Endothelial cell of umbilical vein (primary cell): ENCODE results near the gene FUBP3. TPM values are rescaled to one million over a fixed set of nuclear protein-coding genes. Genes with fewer than 3 reads are reported as not detected.

Source experiments
- BruUV-seq: library from RNA; stranded (reverse); fragments of 400-500 nt; replicated peaks from 2 replicates; lab custom pipeline; 2021; lab: Mats Ljungman, UMichigan
- CTCF ChIA-PET: fragments of 300-600, 350-600 bp; sonication (Branson Sonifier 250); formaldehyde crosslinking; loops from one replicate; lab custom pipeline; 2021; ENCODE audit warnings: antibody characterized with exemption, inconsistent platforms; lab: Charles Lee
- POLR2A ChIA-PET: fragments of 300-600, 350-600 bp; sonication (Branson Sonifier 250); formaldehyde crosslinking; loops from one replicate; lab custom pipeline; 2021; ENCODE audit warnings: antibody characterized with exemption, inconsistent platforms; lab: Charles Lee
- DNase-seq: peaks from one replicate; pipeline ENCODE4 v3.0.0-alpha.2; 2011; ENCODE audit warnings: low read depth, low spot score
- FAIRE-seq: peaks from 2 replicates; lab custom pipeline; 2011; peaks lifted over from hg19 to GRCh38; lab: Jason Lieb, UNC
- H2AFZ ChIP-seq: 2 replicates; pipeline ENCODE4 v1.6.0; 2012; ENCODE audit warnings: low read depth, low read length, control low read depth, inconsistent platforms
- H3K27ac ChIP-seq: 2 replicates; pipeline ENCODE4 v1.5.1; 2011; ENCODE audit warnings: low read depth, mild to moderate bottlenecking, control low read depth, low read length, moderate library complexity; ENCODE audit not compliant: insufficient read depth
- H3K27me3 ChIP-seq, 2 experiments: 2 replicates each; pipeline versions ENCODE4 v1.6.0 to v1.6.1; 2011; ENCODE audit warnings: low read length in 2 of 2, mixed read lengths in 1 of 2; ENCODE audit not compliant: control insufficient read depth in 2 of 2, insufficient read depth in 2 of 2
- H3K36me3 ChIP-seq, 2 experiments: 2 replicates in 1 of 2; 3 replicates in 1 of 2; pipeline ENCODE4 v1.5.1; 2011; ENCODE audit warnings: low read length in 2 of 2, mild to moderate bottlenecking in 1 of 2, moderate library complexity in 1 of 2; ENCODE audit not compliant: control insufficient read depth in 2 of 2, insufficient read depth in 2 of 2; ENCODE audit errors: extremely low read depth in 1 of 2
- H3K4me1 ChIP-seq: 3 replicates; pipeline ENCODE4 v1.5.1; 2011; ENCODE audit warnings: mild to moderate bottlenecking, low read length; ENCODE audit not compliant: control insufficient read depth, insufficient read depth; ENCODE audit errors: extremely low read depth
- H3K4me2 ChIP-seq: 2 replicates; pipeline ENCODE4 v1.6.1; 2011; ENCODE audit warnings: low read length, control low read depth, mixed read lengths; ENCODE audit not compliant: insufficient read depth
- H3K4me3 ChIP-seq, 3 experiments: fragments of 200-600 bp in 1 of 3; sonication (generic), shearing (Covaris generic) in 1 of 3; replicated peaks in 1 of 3; 2 replicates each; pipeline ENCODE4 v1.5.1; 2011 to 2016; ENCODE audit warnings: control low read depth in 3 of 3, low read length in 3 of 3, mild to moderate bottlenecking in 2 of 3, inconsistent platforms in 1 of 3, low read depth in 1 of 3, moderate library complexity in 1 of 3; ENCODE audit not compliant: insufficient read depth in 1 of 3
- H3K79me2 ChIP-seq: 2 replicates; pipeline ENCODE4 v1.6.0; 2012; ENCODE audit warnings: low read length, inconsistent platforms; ENCODE audit not compliant: control insufficient read depth, insufficient read depth
- H3K9ac ChIP-seq: replicated peaks from 2 replicates; pipeline ENCODE3; 2011; ENCODE audit warnings: low read length, control low read depth; ENCODE audit not compliant: insufficient read depth; ENCODE audit errors: extremely low read depth
- H3K9me1 ChIP-seq: replicated peaks from 3 replicates; pipeline ENCODE4 v1.6.0; 2011; ENCODE audit warnings: mild to moderate bottlenecking, low read length; ENCODE audit not compliant: control insufficient read depth, insufficient read depth; ENCODE audit errors: extremely low read depth
- H3K9me3 ChIP-seq: replicated peaks from 2 replicates; pipeline ENCODE4 v1.5.1; 2012; ENCODE audit warnings: low read length, inconsistent platforms; ENCODE audit not compliant: control insufficient read depth, insufficient read depth
- H4K20me1 ChIP-seq: replicated peaks from 2 replicates; pipeline ENCODE3; 2011; ENCODE audit warnings: mild to moderate bottlenecking, low read length; ENCODE audit not compliant: control insufficient read depth, insufficient read depth; ENCODE audit errors: extremely low read depth
- CTCF ChIP-seq, 2 donors: IDR thresholded peaks; 1 replicate in 1 of 2; 2 replicates in 1 of 2; pipeline ENCODE4 v1.5.1; 2011; ENCODE audit warnings: low read length in 2 of 2, mild to moderate bottlenecking in 2 of 2, moderate library complexity in 2 of 2, control low read depth in 1 of 2, inconsistent platforms in 1 of 2, low read depth in 1 of 2; ENCODE audit not compliant: insufficient read depth in 1 of 2; ENCODE audit errors: extremely low read depth in 1 of 2
- EZH2 ChIP-seq: IDR thresholded peaks from 2 replicates; pipeline ENCODE4 v1.6.1; 2012; ENCODE audit warnings: borderline replicate concordance, low read depth, mild to moderate bottlenecking, moderate library complexity, low read length, inconsistent platforms; ENCODE audit not compliant: severe bottlenecking
- FOS ChIP-seq: IDR thresholded peaks from 2 replicates; pipeline ENCODE4 v1.6.1; 2011; ENCODE audit warnings: mild to moderate bottlenecking, low read length, moderate library complexity, borderline replicate concordance; ENCODE audit not compliant: insufficient read depth
- GATA2 ChIP-seq: IDR thresholded peaks from 2 replicates; pipeline ENCODE4 v1.7.0; 2011; ENCODE audit warnings: low read depth, mild to moderate bottlenecking, moderate library complexity, mixed read lengths, low read length; ENCODE audit not compliant: insufficient read length, insufficient read depth
- JUN ChIP-seq: IDR thresholded peaks from 2 replicates; pipeline ENCODE4 v1.6.1; 2011; ENCODE audit warnings: borderline replicate concordance, low read depth; ENCODE audit not compliant: insufficient read length, insufficient read depth
- MAX ChIP-seq: IDR thresholded peaks from 2 replicates; pipeline ENCODE4 v1.6.1; 2011; ENCODE audit not compliant: insufficient read depth, insufficient read length
- MYC ChIP-seq: IDR thresholded peaks from one replicate; pipeline ENCODE4 v1.6.1; 2011; ENCODE audit warnings: mild to moderate bottlenecking, low read depth, low read length
- POLR2A ChIP-seq: IDR thresholded peaks from 2 replicates; pipeline ENCODE4 v1.6.1; 2012; ENCODE audit warnings: low read depth, mild to moderate bottlenecking, control low read depth, low read length
- POLR2AphosphoS5 ChIP-seq: IDR thresholded peaks from 2 replicates; pipeline ENCODE4 v1.6.1; 2012; ENCODE audit warnings: low read depth, mild to moderate bottlenecking, control low read depth, low read length, moderate library complexity; ENCODE audit not compliant: insufficient read depth
- dilution Hi-C: fragments of 300-500 bp; cut with MboI; formaldehyde crosslinking; loops from one replicate; pipeline ENCODE4 v1.15.0; 2019; ENCODE audit warnings: low sequenced_read_pairs; ENCODE audit not compliant: extremely low pct_ligation_motif_present
- intact Hi-C: fragments of 100-400 bp; cut with micrococcal nuclease; formaldehyde crosslinking; loops from one replicate; pipeline ENCODE4 v1.10.0; 2022
- polyA plus RNA-seq, 4 experiments: library from polyadenylated mRNA; depleted of rRNA in 3 of 4; stranded (reverse) in 3 of 4; unstranded in 1 of 4; fragments of >200 nt; gene quantifications; 2 replicates each; pipeline versions ENCODE4 v1.2.1 to v1.2.3, GENCODE V29; 2011 to 2012; ENCODE audit warnings: missing spikeins in 1 of 4
- total RNA-seq: library from RNA; stranded (reverse); gene quantifications from 2 replicates; pipeline ENCODE4 v1.2.3, GENCODE V29; 2021

Gene FUBP3
- total and polyA plus RNA-seq, 2 donors (not counting 3 experiments of a cell fraction or from before 2014, with no cell fraction given): 19.4 to 50.9 TPM

GRCh38 chr9:130672933-130673615 is 93.7 kb downstream of the FUBP3 start:
- no TSS peak for BruUV-seq
- DNase-seq (no peak), FAIRE-seq (no peak)
- intact Hi-C loops: no loop called here
- no peak overlapping the region for H3K9ac ChIP-seq
- peaks cover 4 to 8% of the 10 kb centered on the region in 2 experiments for H3K27me3 ChIP-seq
- no peaks in the 10 kb centered on the region for H3K36me3 ChIP-seq
- no peak overlapping the region for H3K27ac ChIP-seq
- H3K9me1 ChIP-seq: no peaks in the 10 kb centered on the region
- dilution Hi-C loops: no loop called here
- no peak overlapping the region for H3K4me2 ChIP-seq
- ChIA-PET CTCF (interaction anchor here (0.7 to 1.0 kb wide), 2 partner anchors 10 to 325 kb away, joined by 3 to 4 read pairs; no protein-coding TSS in a partner anchor), POLR2A (no interaction called here)
- H3K9me3 ChIP-seq: no peaks in the 10 kb centered on the region
- no peak overlapping the region for H2AFZ ChIP-seq
- H3K4me1 ChIP-seq: no peaks in the 10 kb centered on the region
- no peaks in the 10 kb centered on the region for H3K79me2 ChIP-seq
- no peak overlapping the region for H3K4me3 ChIP-seq
- TF ChIP-seq JUN: no peak
- TF ChIP-seq GATA2: no peak
- TF ChIP-seq POLR2AphosphoS5: no peak
- TF ChIP-seq CTCF (IDR thresholded peaks at IDR 0.05; ENCODE audit: extremely low read depth in 1 of 2, insufficient read depth in 1 of 2, low read depth in 1 of 2, low read length in 2 of 2): no peak
- TF ChIP-seq POLR2A: no peak
- TF ChIP-seq MYC: no peak
- TF ChIP-seq FOS: no peak
- TF ChIP-seq MAX: no peak
- no peak for TF ChIP-seq EZH2
- no peaks in the 10 kb centered on the region for H4K20me1 ChIP-seq
